IPS-20b (cell line): ENCODE data around the gene RELL2.

Experiments
- H3K27ac ChIP-seq: one replicate; pipeline ENCODE4 v1.5.1; 2013; ENCODE audit warnings: low read length
- H3K27me3 ChIP-seq: 2 replicates; pipeline ENCODE4 v1.6.1; 2013; ENCODE audit warnings: mild to moderate bottlenecking, low read length, inconsistent platforms; ENCODE audit not compliant: insufficient read depth
- H3K36me3 ChIP-seq: 2 replicates; pipeline ENCODE4 v1.6.1; 2013; ENCODE audit warnings: low read depth, mild to moderate bottlenecking, inconsistent platforms, low read length, moderate library complexity; ENCODE audit not compliant: insufficient read depth
- H3K4me1 ChIP-seq: 2 replicates; pipeline ENCODE4 v1.6.1; 2013; ENCODE audit warnings: mild to moderate bottlenecking, control low read depth, inconsistent platforms, low read length, moderate library complexity; ENCODE audit not compliant: insufficient read depth
- H3K4me3 ChIP-seq: 2 replicates; pipeline ENCODE4 v1.5.1; 2013; ENCODE audit warnings: mild to moderate bottlenecking, low read length, inconsistent platforms
- H3K9ac ChIP-seq: 2 replicates; pipeline ENCODE4 v1.6.1; 2013; ENCODE audit warnings: low read depth, mild to moderate bottlenecking, inconsistent platforms, low read length, moderate library complexity
- H3K9me3 ChIP-seq: 2 replicates; pipeline ENCODE4 v1.6.1; 2013; ENCODE audit warnings: mild to moderate bottlenecking, low read depth, low read length, inconsistent platforms; ENCODE audit not compliant: insufficient read depth

Gene RELL2

DNA sequence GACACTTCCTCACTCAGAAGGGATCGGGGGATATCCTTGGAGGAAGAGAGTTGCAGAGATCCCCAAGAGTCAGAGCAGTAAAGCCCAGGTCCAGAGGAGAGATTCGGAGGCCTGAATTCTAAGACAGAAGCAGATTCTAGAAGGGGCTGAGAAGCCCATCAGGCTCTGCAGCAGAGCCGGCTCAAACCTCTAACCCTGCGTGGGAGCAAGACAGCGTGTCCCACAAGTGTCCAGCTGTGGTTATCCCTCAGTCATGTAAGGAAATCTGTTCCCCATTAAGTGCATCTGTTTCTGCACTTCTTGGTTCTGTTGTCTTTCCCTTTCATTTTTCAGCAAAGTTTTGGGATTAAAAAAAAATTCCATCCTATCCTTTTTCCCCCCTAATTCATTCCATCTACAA, 13.2 kb upstream of the RELL2 start:
- Histone ChIP-seq H3K36me3 (peaks cover 85% of the 10 kb centered on the region), H3K27me3 (no peaks in the 10 kb centered on the region), H3K9me3 (no peaks in the 10 kb centered on the region), H3K27ac (no peak overlapping the region), H3K4me1 (no peaks in the 10 kb centered on the region), H3K9ac (no peak overlapping the region), H3K4me3 (no peak overlapping the region)

DNA sequence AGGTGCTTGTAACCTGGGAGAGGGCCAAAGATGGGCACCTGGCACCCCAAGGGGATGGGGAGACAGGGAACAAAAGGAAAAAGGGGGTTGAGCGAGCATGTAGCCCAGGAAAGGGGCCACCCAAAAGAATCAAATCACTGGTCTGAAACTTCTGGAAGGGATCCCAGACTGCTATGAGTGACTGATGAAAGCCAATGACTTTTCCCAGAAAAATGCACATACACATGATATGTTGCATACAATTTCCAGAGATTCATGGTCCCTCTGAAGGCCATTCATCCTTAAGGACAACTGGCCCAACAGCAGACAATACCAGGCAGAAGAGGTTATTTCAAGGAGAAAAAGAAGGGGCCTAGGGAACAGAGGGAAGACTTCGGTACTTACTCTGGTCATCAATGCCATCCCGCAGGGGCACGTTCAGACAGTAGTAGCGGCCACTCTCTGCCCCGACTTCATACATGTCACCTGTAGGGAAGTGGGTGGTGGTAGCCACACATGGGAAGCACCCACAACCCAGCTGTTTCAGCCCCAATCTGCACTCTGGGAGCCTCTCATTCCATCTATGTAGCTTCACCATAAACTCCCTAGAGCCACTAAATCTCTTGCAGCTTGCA, 8.5 kb upstream of the RELL2 start:
- Histone ChIP-seq H3K36me3 (peaks cover 92% of the 10 kb centered on the region), H3K27ac (no peak overlapping the region), H3K27me3 (no peaks in the 10 kb centered on the region), H3K9ac (no peak overlapping the region), H3K9me3 (no peaks in the 10 kb centered on the region), H3K4me1 (no peaks in the 10 kb centered on the region), H3K4me3 (no peak overlapping the region)

GRCh38 chr5:141630570-141631140, 6.1 kb upstream of the RELL2 start:
- H3K36me3 ChIP-seq: peaks cover 79% of the 10 kb centered on the region
- no peaks in the 10 kb centered on the region for H3K9me3 ChIP-seq
- no peaks in the 10 kb centered on the region for H3K27me3 ChIP-seq
- H3K4me1 ChIP-seq: no peaks in the 10 kb centered on the region
- no peak overlapping the region for H3K4me3 ChIP-seq
- no peak overlapping the region for H3K27ac ChIP-seq
- no peak overlapping the region for H3K9ac ChIP-seq

- no peak overlapping the region for H3K9ac ChIP-seq
- no peak overlapping the region for H3K4me3 ChIP-seq
- no peak overlapping the region for H3K27ac ChIP-seq
- no peaks in the 10 kb centered on the region for H3K9me3 ChIP-seq
- peaks cover 60% of the 10 kb centered on the region for H3K36me3 ChIP-seq
- no peaks in the 10 kb centered on the region for H3K4me1 ChIP-seq
- no peaks in the 10 kb centered on the region; the same call in 1 of the 2 replicates for H3K27me3 ChIP-seq
These were observed 4.1 kb upstream of the RELL2 start for GRCh38 chr5:141632650-141633049.

DNA sequence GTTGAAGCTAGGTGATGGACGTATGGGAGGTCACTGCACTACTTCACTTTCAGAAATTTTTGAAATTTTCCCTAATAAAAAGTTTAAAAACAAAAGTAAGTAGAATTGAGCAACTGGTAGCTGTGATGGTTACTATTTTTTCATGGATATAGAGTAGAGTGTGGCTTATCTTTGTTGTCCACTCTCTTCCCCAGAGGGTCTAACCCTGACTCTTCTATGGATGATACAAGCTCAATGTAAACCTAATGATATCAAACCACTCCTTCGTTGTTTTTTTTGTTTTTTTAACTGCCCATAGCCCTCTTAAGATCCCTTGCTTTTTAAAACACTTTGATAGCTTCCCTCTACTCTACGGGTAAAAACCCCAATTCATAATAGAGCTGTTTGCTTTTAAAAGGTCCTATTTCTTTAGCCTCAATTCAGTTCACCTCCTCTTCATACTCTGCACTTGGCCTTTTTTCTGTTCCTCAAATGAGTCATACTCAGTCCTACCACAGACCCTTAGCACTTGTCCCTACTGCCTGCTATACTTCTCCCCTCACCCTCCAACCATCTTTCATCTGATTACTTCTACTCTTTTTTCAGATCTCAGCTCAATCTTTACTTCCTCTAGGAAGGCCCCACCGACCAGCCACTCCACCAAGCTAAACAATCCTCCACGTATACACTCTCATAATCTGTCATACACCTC, 2.8 kb upstream of the RELL2 start:
- H3K9me3 ChIP-seq: no peaks in the 10 kb centered on the region
- peaks cover 6% of the 10 kb centered on the region for H3K27me3 ChIP-seq
- no peak overlapping the region for H3K9ac ChIP-seq
- H3K36me3 ChIP-seq: peaks cover 46% of the 10 kb centered on the region
- peaks cover 4% of the 10 kb centered on the region; the same call in 1 of the 2 replicates for H3K4me1 ChIP-seq
- H3K27ac ChIP-seq: no peak overlapping the region
- no peak overlapping the region for H3K4me3 ChIP-seq

GRCh38 chr5:141634720-141635119, 2.1 kb upstream of the RELL2 start:
- no peak overlapping the region for H3K9ac ChIP-seq
- no peak overlapping the region for H3K4me3 ChIP-seq
- no peak overlapping the region for H3K27ac ChIP-seq

DNA sequence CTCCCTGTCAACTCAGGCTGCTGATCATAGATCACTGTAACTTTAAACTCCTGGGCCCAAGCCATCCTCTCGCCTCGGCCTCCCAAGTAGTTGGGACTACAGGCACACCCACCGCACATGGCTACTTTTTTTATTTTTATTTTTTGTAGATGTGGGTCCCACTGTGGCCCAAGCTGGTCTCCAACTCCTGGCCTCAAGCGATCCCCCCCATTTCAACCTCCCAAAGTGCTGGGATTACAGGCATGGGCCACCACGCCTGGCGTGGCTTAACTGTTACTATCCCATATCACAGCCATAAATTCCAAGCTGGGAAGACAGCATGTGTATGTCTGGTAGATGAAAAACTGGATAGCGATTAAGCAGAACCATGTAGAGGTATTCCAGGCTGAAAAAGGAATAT, 1.2 kb upstream of the RELL2 start:
- H3K9ac ChIP-seq: peak overlapping the region; percentile 98
- peaks cover 6% of the 10 kb centered on the region for H3K27me3 ChIP-seq
- H3K4me1 ChIP-seq: peaks cover 4% of the 10 kb centered on the region; the same call in 1 of the 2 replicates
- no peaks in the 10 kb centered on the region for H3K9me3 ChIP-seq
- H3K36me3 ChIP-seq: peaks cover 36% of the 10 kb centered on the region; the same call in 1 of the 2 replicates
- no peak overlapping the region for H3K27ac ChIP-seq
- peak overlapping the region; percentile 100 for H3K4me3 ChIP-seq

More at GRCh38 chr5:141634720-141635119, 2.1 kb upstream of the RELL2 start:
- H3K36me3 ChIP-seq: peaks cover 39% of the 10 kb centered on the region; the same call in 1 of the 2 replicates
- H3K4me1 ChIP-seq: peaks cover 4% of the 10 kb centered on the region; the same call in 1 of the 2 replicates
- no peaks in the 10 kb centered on the region for H3K9me3 ChIP-seq
- H3K27me3 ChIP-seq: peaks cover 6% of the 10 kb centered on the region

GRCh38 chr5:141636106-141636412, 738 bp upstream of the RELL2 start:
- Histone ChIP-seq H3K36me3 (peaks cover 37% of the 10 kb centered on the region), H3K9me3 (no peaks in the 10 kb centered on the region), H3K4me3 (peak overlapping the region; percentile 100), H3K9ac (peak overlapping the region; percentile 98), H3K4me1 (peaks cover 4% of the 10 kb centered on the region; the same call in 1 of the 2 replicates), H3K27me3 (peaks cover 6% of the 10 kb centered on the region), H3K27ac (peak overlapping the region; percentile 99)

DNA sequence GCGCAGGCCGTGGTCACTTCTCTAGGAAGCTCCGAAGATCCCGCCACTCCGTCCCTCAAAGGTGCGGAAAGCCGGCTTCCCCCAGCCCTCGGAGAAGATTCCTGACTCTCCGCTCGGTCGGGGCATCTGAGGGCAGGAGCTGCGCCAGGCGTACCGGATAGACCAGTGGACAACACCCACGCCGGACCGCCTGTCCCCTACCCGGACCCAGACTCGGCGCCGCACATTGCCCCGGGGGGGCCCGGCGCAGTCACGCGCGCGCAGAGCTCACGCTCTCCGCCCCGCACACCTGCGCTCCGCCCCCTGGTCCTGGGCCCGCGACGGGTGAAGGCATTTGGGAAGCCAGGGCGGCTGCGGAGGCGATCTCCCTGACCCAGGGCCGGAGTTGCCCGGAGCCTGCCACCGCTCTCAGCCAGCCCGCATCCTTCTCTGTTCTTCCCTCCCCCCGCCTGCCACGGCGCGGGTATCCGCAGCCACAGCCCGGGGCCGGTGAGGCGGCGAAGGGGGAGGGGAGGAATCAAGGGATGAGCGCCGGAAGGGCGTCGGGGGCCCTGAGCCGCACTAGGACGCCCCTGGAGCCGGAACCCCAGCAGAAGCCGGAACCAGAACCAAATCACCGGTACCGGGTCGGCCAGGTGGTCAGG, 448 bp downstream of the RELL2 start:
- H3K27me3 ChIP-seq: peaks cover 6% of the 10 kb centered on the region
- H3K27ac ChIP-seq: no peak overlapping the region
- H3K4me1 ChIP-seq: peaks cover 4% of the 10 kb centered on the region; the same call in 1 of the 2 replicates
- peak overlapping the region; percentile 61; the same call in 1 of the 2 replicates for H3K9ac ChIP-seq
- H3K9me3 ChIP-seq: no peaks in the 10 kb centered on the region
- peak overlapping the region; percentile 100 for H3K4me3 ChIP-seq
- peaks cover 40% of the 10 kb centered on the region for H3K36me3 ChIP-seq

DNA sequence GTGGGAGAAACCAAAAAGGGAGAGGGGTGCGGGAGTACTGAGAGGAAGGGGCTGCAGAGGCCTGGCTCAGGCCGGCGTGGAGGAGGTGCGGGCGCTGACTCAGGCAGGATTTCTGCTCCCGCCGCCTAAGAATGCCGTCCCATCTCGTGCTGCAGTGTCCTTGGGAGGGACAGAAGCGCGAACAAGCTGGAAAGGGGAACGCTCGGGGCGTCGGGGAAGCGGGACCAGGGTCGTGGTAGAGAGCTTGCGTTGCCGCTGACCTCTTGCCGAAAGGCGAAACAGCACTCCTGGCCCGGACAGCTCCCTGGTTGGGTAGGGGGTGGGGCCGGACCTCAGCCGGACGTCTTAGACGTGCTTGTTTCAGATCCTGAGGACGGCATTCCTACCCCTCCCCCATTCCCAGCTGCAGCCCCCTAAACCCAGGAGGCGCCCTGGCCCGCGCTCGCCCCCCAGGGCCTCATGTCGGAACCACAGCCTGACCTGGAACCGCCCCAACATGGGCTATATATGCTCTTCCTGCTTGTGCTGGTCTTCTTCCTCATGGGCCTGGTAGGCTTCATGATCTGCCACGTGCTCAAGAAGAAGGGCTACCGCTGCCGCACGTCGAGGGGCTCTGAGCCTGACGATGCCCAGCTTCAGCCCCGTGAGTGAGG, 1.1 kb downstream of the RELL2 start:
- Histone ChIP-seq H3K9ac (peak overlapping the region; percentile 61; the same call in 1 of the 2 replicates), H3K27ac (no peak overlapping the region), H3K36me3 (peaks cover 38% of the 10 kb centered on the region)

DNA sequence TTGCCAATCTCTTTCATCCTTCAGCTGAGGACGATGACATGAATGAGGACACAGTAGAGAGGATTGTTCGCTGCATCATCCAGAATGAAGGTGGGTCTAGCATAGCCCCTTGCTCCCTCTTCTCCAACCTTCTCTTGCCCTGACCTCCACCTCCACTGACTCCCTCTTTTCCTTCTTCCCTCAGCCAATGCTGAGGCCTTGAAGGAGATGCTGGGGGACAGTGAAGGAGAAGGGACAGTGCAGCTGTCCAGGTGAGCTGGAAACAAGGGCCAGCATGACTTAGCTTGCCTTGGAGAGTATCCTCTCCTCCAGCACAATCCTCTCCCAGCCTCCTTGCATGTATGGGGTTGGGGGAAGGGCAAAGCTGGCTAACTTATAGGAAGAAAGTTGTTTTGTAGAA, 2.0 kb downstream of the RELL2 start:
- H3K9me3 ChIP-seq: no peaks in the 10 kb centered on the region
- H3K27me3 ChIP-seq: peaks cover 6% of the 10 kb centered on the region
- no peak overlapping the region for H3K9ac ChIP-seq
- H3K4me1 ChIP-seq: peaks cover 4% of the 10 kb centered on the region; the same call in 1 of the 2 replicates
- no peak overlapping the region for H3K4me3 ChIP-seq
- H3K27ac ChIP-seq: no peak overlapping the region
- H3K36me3 ChIP-seq: peaks cover 37% of the 10 kb centered on the region

More for the DNA sequence above, 1.1 kb downstream of the RELL2 start:
- H3K4me3 ChIP-seq: peak overlapping the region; percentile 100
- H3K4me1 ChIP-seq: peaks cover 4% of the 10 kb centered on the region; the same call in 1 of the 2 replicates
- H3K9me3 ChIP-seq: no peaks in the 10 kb centered on the region
- peaks cover 6% of the 10 kb centered on the region for H3K27me3 ChIP-seq
